Activated naive CD8-positive, alpha-beta T cell treated with anti-CD3 and anti-CD28 coated beads, Interleukin-2, amount 50 U/mL, for 24 hours (primary cell): ENCODE data around the gene DLK1.

Source experiments
- ATAC-seq: fragments of 150-1000 bp; cut with Tn5 transposase; one replicate; pipeline ENCODE4 v1.10.0; 2021
- DNase-seq: peaks from one replicate; pipeline ENCODE4 v3.0.0; 2021
- H3K27ac Mint-ChIP-seq: one replicate; pipeline ENCODE4 v1.8.0; 2021; ENCODE audit warnings: mild to moderate bottlenecking, mixed read lengths
- H3K27me3 Mint-ChIP-seq: one replicate; pipeline ENCODE4 v1.8.0; 2021; ENCODE audit warnings: mixed read lengths
- H3K36me3 Mint-ChIP-seq: one replicate; pipeline ENCODE4 v1.8.0; 2021; ENCODE audit warnings: low read depth, mixed read lengths
- H3K4me1 Mint-ChIP-seq: one replicate; pipeline ENCODE4 v1.8.0; 2021; ENCODE audit warnings: mixed read lengths
- H3K4me3 Mint-ChIP-seq: one replicate; pipeline ENCODE4 v1.8.0; 2021; ENCODE audit warnings: mild to moderate bottlenecking, moderate library complexity, mixed read lengths
- H3K9me3 Mint-ChIP-seq: one replicate; pipeline ENCODE4 v1.8.0; 2021; ENCODE audit warnings: mixed read lengths

DLK1 gene

DNA sequence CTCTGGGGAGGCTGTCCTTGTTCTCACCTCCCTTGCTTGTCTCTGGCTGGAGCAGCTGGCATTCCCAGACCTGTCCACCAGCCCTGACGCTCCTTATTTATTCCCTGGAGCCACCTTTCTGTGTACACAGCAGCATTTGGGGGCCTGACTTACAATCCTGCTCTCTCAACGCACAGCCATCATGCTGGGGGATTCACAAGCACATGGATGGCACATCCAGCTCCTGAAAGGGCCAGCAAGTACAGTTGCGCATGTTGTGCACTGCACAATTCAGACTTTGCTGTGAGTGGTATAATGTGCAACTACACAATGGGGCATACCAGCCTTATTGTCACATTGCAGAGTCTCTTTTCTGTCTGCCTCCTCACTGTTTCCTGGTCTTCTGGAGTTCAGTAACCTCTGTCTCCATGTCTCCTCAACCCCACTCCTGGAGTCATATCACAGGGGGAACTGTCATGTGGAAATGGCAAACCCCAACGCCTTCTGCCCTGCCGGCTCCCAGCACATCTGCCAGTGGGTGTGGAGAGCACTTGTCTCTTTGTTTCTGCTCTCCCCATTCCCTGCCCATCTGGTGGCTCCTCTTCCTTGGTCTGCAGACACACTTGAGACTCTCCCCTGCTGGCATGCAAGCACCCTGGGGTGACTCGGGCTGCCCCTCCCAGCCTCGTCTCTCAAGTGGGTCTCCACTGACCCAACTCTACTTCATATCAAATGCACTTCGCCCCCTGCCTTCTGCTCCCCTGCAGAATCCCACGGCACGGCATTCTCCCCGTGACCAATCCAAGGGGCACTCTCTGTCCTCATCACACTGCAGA lies 58.0 kb downstream of the DLK1 start:
- Mint-ChIP-seq H3K36me3 (no peaks in the 10 kb centered on the region), H3K4me1 (no peaks in the 10 kb centered on the region), H3K27me3 (no peaks in the 10 kb centered on the region), H3K4me3 (no peak overlapping the region), H3K9me3 (no peaks in the 10 kb centered on the region), H3K27ac (no peak overlapping the region)
- DNase-seq: no peak
- ATAC-seq: no peak

DNA sequence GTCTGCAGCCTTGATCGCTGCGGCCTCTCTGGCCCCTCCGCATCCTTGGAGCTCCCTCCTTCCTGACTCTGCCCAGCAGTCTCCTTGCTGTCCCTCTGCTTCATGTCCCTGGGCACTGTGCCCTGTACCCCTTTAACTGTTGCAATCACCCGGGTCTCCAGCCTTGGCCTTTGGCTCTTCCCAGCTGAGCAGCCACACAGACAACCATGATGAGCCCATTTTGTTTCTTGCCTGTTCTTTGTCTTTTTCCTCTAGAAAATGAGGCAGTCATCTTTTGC lies 58.6 kb downstream of the DLK1 start:
- H3K4me1 Mint-ChIP-seq: no peaks in the 10 kb centered on the region
- no peaks in the 10 kb centered on the region for H3K36me3 Mint-ChIP-seq
- H3K27ac Mint-ChIP-seq: no peak overlapping the region
- no peak overlapping the region for H3K4me3 Mint-ChIP-seq
- no peak for DNase-seq
- H3K27me3 Mint-ChIP-seq: no peaks in the 10 kb centered on the region
- ATAC-seq: no peak
- H3K9me3 Mint-ChIP-seq: no peaks in the 10 kb centered on the region

DNA sequence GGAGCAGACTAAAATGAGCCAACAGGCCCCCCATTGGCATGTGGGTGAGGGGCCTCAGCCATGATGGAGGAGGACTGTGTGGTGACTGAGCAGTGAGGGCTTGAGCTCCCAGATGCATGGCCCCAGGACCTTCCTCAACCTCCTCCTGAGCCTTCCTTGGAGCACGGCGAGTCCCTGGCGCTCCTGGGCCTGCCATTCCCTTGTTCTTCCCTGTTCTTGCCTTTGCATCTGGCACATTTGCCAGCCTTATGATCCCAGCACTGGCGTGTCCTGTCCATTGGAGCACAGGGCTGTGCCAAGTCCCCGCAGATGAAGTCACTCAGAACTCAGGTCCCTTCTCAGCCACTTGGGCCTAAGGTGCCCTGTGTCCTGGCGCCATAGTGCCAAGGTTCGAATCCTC lies 58.9 kb downstream of the DLK1 start:
- Mint-ChIP-seq H3K36me3 (no peaks in the 10 kb centered on the region), H3K27me3 (no peaks in the 10 kb centered on the region), H3K27ac (no peak overlapping the region), H3K4me1 (no peaks in the 10 kb centered on the region), H3K9me3 (no peaks in the 10 kb centered on the region), H3K4me3 (no peak overlapping the region)
- ATAC-seq: no peak
- DNase-seq: no peak

DNA sequence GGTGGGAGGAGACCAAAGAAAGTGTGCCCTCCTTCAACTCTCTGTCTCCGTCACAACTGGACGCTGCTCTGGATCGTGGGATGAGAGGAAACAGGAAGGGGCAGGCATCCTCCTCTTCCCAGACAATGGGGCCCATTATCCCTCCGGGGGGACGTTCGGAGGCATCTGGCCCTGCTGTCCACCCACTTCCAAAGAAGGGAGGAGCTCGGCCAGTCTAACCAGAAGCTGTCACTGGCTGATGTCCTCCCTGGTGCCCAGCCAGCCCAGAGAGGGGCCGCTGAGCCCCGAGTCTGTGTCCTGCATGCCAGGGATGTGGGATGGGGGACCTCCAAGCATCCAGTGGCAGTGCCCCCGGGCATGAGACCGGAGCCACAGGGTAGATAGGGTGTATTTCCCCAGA lies 59.4 kb downstream of the DLK1 start:
- DNase-seq: no peak
- Mint-ChIP-seq H3K27me3 (no peaks in the 10 kb centered on the region), H3K4me3 (no peak overlapping the region)

DNA sequence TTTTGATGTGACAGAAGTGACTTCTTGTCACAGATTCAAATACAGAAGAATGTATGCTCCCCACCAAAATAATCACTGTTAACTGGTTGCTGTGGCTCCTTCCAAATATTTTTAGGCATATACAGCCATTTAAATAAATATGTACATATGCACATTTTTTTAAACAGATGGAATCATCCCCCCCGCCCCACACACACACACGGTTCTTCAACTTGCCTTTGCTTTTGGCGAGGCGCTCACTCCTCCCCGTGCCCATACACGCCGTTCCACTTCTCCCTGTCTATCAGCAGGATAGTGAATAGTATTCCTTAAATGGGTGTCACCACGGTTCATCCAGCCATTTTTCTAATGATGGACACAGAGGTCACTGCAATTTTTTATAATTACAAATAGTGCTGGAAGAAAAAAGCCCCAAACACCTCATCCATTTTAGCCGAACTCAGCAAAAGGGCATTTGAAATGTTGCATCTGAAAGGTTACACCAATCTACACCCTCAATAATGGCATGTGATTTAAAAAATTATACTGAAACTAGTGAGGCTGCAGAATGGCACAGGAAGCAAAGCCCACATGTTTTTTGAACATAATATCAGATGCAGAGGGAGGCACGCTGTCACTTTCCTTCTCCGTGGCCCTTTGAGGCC lies 60.0 kb downstream of the DLK1 start:
- Mint-ChIP-seq H3K36me3 (no peaks in the 10 kb centered on the region), H3K4me3 (no peak overlapping the region), H3K4me1 (no peaks in the 10 kb centered on the region), H3K9me3 (no peaks in the 10 kb centered on the region), H3K27ac (no peak overlapping the region), H3K27me3 (no peaks in the 10 kb centered on the region)
- DNase-seq (no peak), ATAC-seq (no peak)

More for the DNA sequence above, 59.4 kb downstream of the DLK1 start:
- Mint-ChIP-seq H3K27ac (no peak overlapping the region), H3K9me3 (no peaks in the 10 kb centered on the region), H3K36me3 (no peaks in the 10 kb centered on the region), H3K4me1 (no peaks in the 10 kb centered on the region)
- ATAC-seq: no peak

DNA sequence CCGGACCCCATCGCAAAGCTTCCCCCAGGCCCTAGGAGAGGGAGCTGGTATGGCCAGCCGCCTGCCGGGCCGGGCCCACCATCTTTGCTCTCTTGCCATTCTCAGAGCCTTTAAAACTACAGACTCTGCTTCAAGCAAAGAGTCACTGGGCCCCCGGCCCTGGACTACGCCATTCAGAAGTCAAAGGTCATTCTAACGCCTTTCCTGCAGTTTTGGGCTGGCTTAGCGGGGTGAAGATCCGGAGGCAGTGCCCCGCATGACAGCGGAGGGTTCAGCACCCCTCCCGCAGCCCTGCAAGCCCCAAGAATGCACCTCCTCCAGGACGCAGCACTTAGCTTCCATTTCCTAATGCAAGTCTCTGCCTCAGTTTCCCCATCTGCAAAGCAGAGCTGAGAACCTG lies 61.0 kb downstream of the DLK1 start:
- Mint-ChIP-seq H3K4me3 (no peak overlapping the region), H3K27ac (no peak overlapping the region), H3K4me1 (no peaks in the 10 kb centered on the region), H3K36me3 (no peaks in the 10 kb centered on the region), H3K9me3 (no peaks in the 10 kb centered on the region), H3K27me3 (peaks cover 3% of the 10 kb centered on the region)
- DNase-seq (no peak), ATAC-seq (no peak)
